Uterus (tissue), 4 donors: Measurements from ENCODE around the gene SRCAP. TPM values are rescaled to one million over a fixed set of nuclear protein-coding genes. Genes with fewer than 3 reads are reported as not detected.

ENCODE experiments used
- DNase-seq, 2 donors: peaks; one replicate each; pipeline ENCODE4 v3.0.0-alpha.2; 2019 to 2020
- H3K27ac ChIP-seq, 2 donors: fragments of 200-600 bp; sonication (generic); 1 replicate in 1 of 2; 2 replicates in 1 of 2; pipeline ENCODE4 v1.5.1; 2016 to 2018
- H3K27me3 ChIP-seq, 2 donors: fragments of 200-600 bp; sonication (generic); one replicate each; pipeline ENCODE4 v1.5.1; 2018 to 2019; ENCODE audit warnings: control low read depth in 1 of 2
- H3K36me3 ChIP-seq, 2 donors: fragments of 200-600 bp; sonication (generic); one replicate each; pipeline ENCODE4 v1.5.1; 2019; ENCODE audit warnings: control low read depth in 1 of 2
- H3K4me1 ChIP-seq, 2 donors: fragments of 200-600 bp; sonication (generic); one replicate each; pipeline ENCODE4 v1.5.1; 2018 to 2019; ENCODE audit warnings: control low read depth in 1 of 2
- H3K4me3 ChIP-seq, 2 donors: fragments of 200-600 bp; sonication (generic); 1 replicate in 1 of 2; 2 replicates in 1 of 2; pipeline ENCODE4 v1.5.1; 2018 to 2019; ENCODE audit warnings: mild to moderate bottlenecking in 1 of 2
- H3K9me3 ChIP-seq, 2 donors: fragments of 200-600 bp; sonication (generic); one replicate each; pipeline ENCODE4 v1.5.1; 2019; ENCODE audit warnings: control low read depth in 1 of 2
- CTCF ChIP-seq, 4 experiments: fragments of 200-600 bp in 2 of 4; fragments of 450-650 bp in 2 of 4; sonication (generic) in 2 of 4; IDR thresholded peaks; one replicate each; pipeline ENCODE4 v1.5.1; 2016 to 2019; ENCODE audit warnings: antibody characterized with exemption in 4 of 4, mild to moderate bottlenecking in 2 of 4, moderate library complexity in 1 of 4
- POLR2A ChIP-seq, 2 donors: fragments of 450-650 bp; IDR thresholded peaks; one replicate each; pipeline ENCODE4 v1.6.1; 2016; ENCODE audit warnings: antibody characterized with exemption in 2 of 2, mild to moderate bottlenecking in 1 of 2, moderate library complexity in 1 of 2
- intact Hi-C: fragments of 100-400 bp; cut with DNase I; formaldehyde crosslinking; loops from one replicate; pipeline ENCODE4 v1.15.1; 2023; ENCODE audit warnings: low total_unique reads
- total RNA-seq, 4 donors: library from RNA; depleted of rRNA in 3 of 4; stranded (reverse); fragments of >200 nt in 3 of 4; gene quantifications; one replicate each; pipeline versions ENCODE4 v1.1.0 to v1.2.4, GENCODE V29; 2014 to 2023
- donor health status: DM: yes; HTN: yes; CAD: no.

SRCAP gene
- total RNA-seq, 4 donors from 2014 or later: 5.6 to 80.7 (median 26.0) TPM

DNA sequence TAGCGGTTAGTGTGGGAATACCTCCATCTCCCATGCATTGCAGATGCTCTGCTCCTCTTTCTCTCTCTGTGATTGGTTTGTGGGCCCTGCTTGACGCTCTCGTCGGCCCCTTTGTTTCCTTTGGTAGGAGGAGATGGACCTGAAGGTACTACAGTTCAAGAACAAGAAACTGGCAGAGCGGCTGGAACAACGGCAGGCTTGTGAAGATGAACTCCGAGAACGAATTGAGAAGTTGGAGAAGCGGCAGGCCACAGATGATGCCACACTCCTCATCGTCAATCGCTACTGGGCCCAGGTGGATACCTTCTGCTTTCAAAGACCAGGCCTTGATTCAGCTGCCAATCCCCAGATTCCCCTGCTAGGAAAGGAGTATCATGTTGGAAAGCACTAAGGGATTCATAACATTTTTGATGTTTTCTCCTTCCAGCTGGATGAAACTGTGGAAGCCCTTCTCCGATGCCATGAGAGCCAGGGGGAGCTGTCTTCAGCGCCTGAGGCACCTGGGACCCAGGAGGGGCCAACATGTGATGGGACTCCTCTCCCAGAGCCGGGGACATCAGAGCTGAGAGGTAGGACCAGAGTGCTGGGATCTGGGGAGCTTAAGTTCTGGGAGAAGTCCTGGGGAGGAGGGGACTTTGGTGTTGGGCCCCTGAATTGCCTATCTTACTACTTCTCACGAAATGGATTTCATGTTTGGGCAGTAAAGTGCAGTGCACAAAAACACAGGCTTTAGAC, 64.2 kb downstream of the SRCAP start:
- Histone ChIP-seq H3K36me3 (no peaks in the 10 kb centered on the region), H3K4me3 (peak overlapping the region; percentile 79 to 97), H3K9me3 (no peaks in the 10 kb centered on the region), H3K4me1 (peaks cover 7 to 23% of the 10 kb centered on the region in 2 donors), H3K27me3 (no peaks in the 10 kb centered on the region), H3K27ac (peak overlapping the region; percentile 93 to 96)
- no peak for TF ChIP-seq POLR2A (IDR thresholded peaks at IDR 0.05)
- no peak for TF ChIP-seq CTCF (IDR thresholded peaks at IDR 0.05)
- intact Hi-C loops: no loop called here
- DNase-seq: no peak

GRCh38 chr16:30764086-30764485, 65.1 kb downstream of the SRCAP start:
- H3K27me3 ChIP-seq: no peaks in the 10 kb centered on the region
- intact Hi-C loops: no loop called here
- H3K27ac ChIP-seq: no peak overlapping the region
- H3K4me1 ChIP-seq: peaks cover 7 to 23% of the 10 kb centered on the region in 2 donors
- H3K9me3 ChIP-seq: no peaks in the 10 kb centered on the region
- H3K36me3 ChIP-seq: no peaks in the 10 kb centered on the region
- TF ChIP-seq CTCF (IDR thresholded peaks at IDR 0.05): no peak
- no peak for TF ChIP-seq POLR2A (IDR thresholded peaks at IDR 0.05)
- no peak for DNase-seq
- no peak overlapping the region for H3K4me3 ChIP-seq

DNA sequence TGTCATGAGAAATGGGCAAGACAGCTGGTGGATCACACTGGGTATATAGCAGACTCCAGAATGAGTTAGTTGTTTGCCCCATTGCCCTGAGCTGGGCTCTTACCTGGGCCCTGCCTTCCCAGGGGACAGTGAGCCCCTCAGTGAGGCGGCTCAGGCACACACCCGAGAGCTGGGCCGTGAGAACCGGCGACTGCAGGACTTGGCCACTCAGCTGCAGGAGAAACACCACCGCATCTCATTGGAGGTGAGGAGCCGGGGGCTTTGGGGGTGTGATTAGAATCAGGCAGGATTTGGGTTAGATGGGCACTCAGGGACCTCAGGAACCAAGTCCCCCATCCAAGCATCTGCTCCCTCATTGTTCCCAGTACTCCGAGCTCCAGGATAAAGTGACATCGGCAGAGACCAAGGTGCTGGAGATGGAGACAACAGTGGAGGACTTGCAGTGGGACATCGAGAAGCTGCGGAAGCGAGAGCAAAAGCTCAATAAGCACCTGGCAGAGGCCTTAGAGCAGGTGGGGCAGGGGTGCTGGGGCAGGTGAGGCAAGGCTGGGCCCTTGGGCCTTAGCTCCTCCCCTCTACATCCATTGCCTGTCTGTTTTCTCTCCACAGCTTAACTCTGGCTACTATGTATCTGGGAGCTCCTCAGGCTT, 66.0 kb downstream of the SRCAP start:
- DNase-seq: no peak
- Histone ChIP-seq H3K36me3 (no peaks in the 10 kb centered on the region), H3K27me3 (no peaks in the 10 kb centered on the region), H3K27ac (no peak overlapping the region), H3K4me3 (no peak overlapping the region), H3K9me3 (no peaks in the 10 kb centered on the region), H3K4me1 (peaks cover 7 to 23% of the 10 kb centered on the region in 2 donors)
- no peak for TF ChIP-seq POLR2A (IDR thresholded peaks at IDR 0.05)
- TF ChIP-seq CTCF (IDR thresholded peaks at IDR 0.05): no peak
- intact Hi-C loops: no loop called here

DNA sequence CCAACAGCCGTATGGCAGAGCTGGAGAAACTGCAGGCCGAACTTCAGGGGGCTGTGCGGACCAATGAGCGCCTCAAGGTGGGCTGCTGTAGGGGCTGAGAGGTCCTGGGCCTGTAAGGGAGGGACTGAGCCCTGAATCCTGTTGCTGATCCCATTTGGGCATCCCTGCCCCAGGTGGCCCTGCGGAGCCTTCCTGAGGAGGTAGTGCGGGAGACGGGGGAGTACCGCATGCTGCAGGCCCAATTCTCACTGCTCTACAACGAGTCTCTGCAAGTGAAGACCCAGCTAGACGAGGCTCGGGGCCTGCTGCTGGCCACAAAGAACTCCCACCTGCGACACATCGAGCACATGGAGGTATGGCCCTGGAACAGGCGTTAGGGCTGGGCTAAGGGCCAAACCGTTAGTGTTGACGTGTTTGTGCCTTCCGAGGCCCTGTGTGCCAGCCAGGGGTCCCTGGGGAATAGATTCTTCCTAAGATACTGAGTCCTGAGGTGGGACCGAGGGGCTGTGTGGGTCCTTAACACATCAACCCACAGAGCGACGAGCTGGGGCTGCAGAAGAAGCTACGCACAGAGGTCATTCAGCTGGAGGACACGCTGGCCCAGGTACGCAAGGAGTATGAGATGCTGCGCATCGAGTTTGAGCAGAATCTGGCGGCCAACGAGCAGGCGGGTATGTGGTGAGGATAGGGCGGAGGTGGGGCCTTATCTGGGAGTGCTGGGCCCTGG, 67.4 kb downstream of the SRCAP start:
- no peaks in the 10 kb centered on the region for H3K9me3 ChIP-seq
- no peaks in the 10 kb centered on the region for H3K36me3 ChIP-seq
- H3K4me3 ChIP-seq: no peak overlapping the region
- peaks cover 3 to 16% of the 10 kb centered on the region in 2 donors for H3K4me1 ChIP-seq
- intact Hi-C loops: no loop called here
- no peak overlapping the region for H3K27ac ChIP-seq
- DNase-seq: no peak
- TF ChIP-seq CTCF (IDR thresholded peaks at IDR 0.05): no peak
- no peak for TF ChIP-seq POLR2A (IDR thresholded peaks at IDR 0.05)
- H3K27me3 ChIP-seq: no peaks in the 10 kb centered on the region

- DNase-seq: no peak
- peaks cover 3 to 14% of the 10 kb centered on the region in 2 donors for H3K4me1 ChIP-seq
- no peak overlapping the region for H3K27ac ChIP-seq
- H3K36me3 ChIP-seq: no peaks in the 10 kb centered on the region
- H3K27me3 ChIP-seq: no peaks in the 10 kb centered on the region
- H3K4me3 ChIP-seq: no peak overlapping the region
- intact Hi-C loops: no loop called here
- TF ChIP-seq CTCF (IDR thresholded peaks at IDR 0.05): no peak
- no peaks in the 10 kb centered on the region for H3K9me3 ChIP-seq
Measured at GRCh38 chr16:30766933-30767284, 67.9 kb downstream of the SRCAP start.
